Activated T-cell treated with anti-CD3 and anti-CD28 coated beads for 48 hours (primary cell): ENCODE data around the gene NME9.
"Not testable (repeated sequence)": the region's sequence is repeated elsewhere in the genome, so short reads cannot be mapped to it uniquely, and the experiment has no call there.

Experiments used
- DNase-seq: peaks from one replicate; pipeline ENCODE4 v3.0.0-alpha.2; 2020; ENCODE audit warnings: low read depth

The NME9 gene

DNA sequence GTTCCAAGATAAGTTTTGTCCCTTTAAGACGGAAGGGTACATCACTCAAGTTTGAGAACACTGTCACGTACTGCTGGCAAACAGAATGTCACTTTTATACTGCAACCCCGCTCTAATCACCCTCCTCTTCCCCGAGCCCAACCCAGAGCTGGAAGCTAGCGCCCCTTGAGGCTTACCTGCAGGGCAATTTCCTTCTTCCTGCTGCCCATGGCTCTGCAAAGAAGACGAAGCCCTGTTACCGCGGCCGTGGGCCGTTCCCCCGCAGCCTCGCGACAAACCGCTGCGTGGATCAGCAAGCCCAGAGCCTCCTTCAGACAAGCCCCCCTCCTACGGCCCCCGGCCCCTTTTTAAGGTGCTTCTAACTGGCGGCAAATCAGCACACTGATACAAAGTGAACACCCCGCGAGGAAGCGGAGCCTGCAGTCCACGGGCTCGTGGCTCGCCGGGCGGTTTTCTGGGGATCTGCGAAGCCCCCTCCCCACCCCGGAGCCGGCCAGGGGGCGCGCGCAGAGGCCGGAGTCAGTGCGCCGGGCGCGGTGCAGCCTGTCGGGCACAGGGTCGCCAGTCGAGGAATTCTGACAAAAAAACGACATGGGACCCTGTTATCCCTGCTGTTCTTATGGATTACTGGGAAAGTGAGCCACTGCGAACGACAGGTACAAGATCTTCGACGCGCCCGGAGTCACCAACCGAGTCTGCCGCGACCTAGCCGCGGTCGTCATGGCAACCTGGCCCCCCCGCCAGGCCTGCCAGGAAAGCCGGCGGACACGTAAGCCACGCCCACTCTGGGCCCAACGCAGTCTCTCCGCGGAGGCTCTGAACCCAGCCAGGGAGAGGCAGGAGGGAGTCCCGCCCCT is at the start of gene NME9:
Gene NME9, minus strand, starts transcription at position 725 of the 857 bp plus-strand sequence. Its CDS starts 516 bp downstream, at position 209.
- peak; percentile 86 for DNase-seq

DNA sequence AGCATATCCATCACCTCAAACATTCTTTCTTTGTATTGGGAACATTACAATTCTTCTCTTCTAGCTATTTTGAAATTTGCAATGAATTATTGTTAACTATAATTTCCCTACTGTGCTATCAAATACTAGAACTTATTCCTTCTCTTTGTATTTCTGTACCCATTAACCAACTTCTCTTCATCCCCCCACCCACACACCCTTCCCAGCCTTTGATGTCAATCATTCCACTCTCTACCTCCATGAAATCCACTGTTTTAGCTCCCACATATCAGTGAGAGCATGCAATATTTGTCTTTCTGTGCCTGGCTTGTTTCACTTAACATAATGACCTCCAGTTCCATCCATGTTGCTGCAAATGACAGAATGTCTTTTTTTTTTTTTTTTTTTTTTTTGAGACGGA is 49.3 kb upstream of the NME9 start:
- no peak for DNase-seq

- no peak for DNase-seq
These were observed 48.7 kb upstream of the NME9 start for GRCh38 chr3:138378331-138378730.

DNA sequence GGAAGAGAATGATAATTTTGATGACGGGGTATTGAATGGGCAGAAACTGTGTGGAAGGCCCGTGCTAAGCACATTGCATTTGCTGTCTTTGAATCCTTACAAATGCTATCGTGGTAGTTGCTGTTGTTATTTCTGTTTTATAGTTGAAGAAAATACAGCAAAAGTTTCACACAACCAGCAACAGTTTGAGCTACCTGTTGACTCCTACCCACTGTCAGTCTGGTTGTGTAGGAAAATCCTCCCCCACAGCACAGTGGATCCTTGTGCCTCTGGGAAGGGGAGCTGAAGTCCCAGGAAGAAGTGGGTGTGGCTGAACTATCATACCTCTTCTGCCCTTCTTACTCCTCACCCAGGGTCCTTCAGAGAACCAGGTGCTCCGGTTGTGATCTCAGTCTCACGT is 48.2 kb upstream of the NME9 start:
- no peak for DNase-seq

GRCh38 chr3:138377212-138377611 is 47.6 kb upstream of the NME9 start:
- DNase-seq, result not testable (repeated sequence)

DNA sequence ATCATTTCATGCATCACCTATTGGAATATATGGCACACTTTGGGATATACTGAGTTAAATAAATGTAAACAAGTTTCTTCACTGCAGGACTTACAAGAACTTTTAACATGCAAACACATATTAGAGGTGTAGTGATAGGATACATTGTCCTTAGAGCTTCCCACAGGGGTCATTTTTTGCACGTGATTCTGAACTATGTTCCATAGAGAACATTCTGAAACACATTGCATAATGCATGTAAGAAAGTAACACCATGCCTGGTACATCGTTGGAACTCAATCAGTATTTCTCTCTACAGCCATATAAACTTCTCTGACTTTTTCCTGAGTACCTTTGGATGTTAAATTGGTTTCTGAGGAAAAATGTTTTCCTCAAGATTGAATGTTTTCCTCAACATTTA is 47.0 kb upstream of the NME9 start:
- DNase-seq, result no peak

GRCh38 chr3:138375447-138375846 is 45.8 kb upstream of the NME9 start:
- no peak for DNase-seq

GRCh38 chr3:138374573-138375134 is 45.0 kb upstream of the NME9 start:
- DNase-seq, result no peak

DNA sequence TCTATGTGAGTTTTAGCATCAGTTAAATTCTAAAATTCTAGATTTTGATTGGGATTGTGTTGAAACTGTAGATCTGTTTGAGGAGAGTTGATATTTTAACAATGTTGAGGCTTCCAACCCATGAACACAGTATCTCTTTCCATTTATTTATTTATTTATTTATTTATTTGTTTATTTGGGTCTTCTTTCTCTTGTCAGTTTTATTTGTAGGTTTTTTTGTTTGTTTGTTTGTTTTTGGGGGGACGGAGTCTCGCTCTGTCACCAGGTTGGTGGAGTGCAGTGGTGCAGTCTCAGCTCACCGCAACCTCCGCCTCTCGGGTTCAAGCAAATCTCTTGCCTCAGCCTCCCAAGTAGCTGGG is 44.1 kb upstream of the NME9 start:
- no peak for DNase-seq

GRCh38 chr3:138373087-138373735 is 43.6 kb upstream of the NME9 start:
- DNase-seq, result no peak

DNA sequence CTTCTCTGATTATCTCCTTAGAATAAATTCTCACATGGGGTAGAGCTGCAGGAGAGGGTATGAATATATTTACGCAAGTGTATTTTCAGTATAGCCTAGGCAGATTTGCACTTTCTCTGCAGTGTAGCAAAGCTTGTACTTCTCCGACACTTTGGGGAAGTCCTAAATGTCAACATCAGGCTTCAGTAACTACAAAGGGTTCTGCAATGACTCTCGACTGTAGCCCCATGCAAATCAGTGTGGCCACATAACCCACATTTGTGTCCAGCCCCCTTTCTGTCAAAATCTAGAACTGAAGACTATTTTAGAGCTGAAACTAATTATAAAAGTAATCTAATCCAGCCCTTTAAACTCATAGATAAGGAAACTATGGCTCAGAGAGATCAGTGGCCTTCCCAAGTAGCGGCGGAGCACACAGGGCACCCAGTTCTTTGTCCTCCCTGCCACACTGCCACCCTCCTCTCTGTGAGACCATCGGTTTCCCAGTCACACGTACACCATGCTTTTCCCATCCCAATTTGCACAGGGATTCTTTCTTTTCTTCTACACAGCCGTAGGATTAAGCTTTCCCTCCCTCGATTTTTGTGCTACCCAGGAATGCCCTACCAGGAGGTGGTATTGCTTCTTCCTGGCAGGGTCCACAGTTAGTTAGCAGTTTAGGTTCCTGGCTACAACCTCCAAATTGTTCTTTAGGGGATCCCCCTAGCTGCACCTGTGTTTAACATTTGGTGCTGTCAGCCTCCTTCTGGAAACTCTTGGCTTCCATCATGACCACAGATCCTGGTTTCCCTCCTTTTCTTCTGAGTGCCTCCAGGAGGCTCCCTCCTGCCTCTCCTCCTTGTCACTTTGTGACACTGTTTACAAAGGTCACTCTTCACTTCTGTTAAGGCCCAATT is 41.7 kb upstream of the NME9 start:
- DNase-seq, result no peak

DNA sequence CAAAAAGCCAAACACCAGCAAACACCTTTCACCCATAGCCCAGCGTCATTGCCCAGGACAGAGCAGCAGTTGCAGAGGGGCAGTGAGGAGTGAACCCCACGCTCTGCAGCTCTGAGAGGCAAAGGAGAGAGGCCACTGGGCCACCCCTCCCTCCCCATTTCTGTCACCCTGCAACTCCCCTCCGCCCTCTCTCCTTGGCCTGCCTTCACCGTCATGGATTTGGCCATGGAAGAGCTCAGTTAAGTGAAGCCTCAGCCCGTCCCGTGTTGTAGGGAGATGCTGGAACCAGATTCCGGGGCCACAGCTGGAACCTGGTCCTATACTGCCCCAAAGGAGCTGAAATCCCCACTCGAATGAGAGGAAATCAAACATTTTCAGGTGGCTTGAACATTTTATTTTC is 40.7 kb upstream of the NME9 start:
- DNase-seq, result no peak

DNA sequence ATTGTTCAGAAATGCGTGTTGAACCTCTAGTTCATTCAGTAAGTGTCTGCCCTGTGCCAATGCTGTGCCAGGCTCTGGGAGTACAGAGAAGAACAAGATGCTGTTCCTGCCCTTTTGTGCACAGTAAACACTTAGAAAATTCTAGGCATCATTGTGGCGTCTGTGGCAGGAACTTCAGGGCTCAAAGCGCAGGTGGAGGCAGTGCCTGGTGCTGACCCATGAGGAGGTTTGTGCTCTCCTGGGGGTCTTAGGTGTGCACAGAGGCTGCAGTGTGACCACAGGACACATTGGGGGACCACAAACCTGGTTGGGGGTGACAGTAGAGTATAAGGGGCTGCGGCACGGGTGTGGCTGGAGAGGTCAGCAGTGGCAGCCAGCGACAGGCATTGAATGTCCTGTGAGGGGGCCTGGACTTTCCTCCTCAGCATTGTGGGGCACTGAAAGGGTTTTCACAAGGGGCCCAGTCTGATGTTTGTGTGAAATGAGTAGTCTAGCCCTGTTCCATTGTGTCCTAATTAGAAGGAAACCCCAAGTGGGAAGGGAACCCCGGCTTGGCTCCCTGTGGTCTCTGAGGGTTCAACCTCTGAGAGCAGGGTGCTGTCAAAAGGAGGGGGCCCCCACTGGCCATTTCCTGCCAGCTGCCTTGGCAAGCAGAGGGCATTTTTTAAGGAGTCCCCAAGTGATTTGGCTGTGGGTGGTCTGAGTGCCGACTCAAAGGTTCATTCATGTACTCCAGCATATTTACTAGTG is 39.7 kb upstream of the NME9 start:
- no peak for DNase-seq

DNA sequence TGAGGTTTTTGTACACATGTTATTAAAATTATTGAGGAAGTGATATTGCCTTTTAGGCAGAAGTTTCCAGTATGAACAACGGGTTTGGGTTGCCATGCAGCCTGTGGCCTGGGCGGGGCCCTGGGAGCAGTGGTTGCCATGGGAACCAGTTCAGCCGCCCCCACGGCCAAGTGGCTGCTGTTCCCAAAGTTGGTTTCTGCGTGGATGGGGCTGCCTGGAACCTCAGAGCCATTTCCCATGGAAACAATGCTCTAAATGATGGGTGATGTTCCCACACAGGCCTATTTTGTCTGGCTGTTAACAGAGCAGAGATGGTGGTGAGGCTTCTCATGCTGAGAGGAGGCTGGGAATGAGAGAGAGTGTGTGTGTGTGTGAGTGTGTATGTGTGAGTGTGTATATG is 38.3 kb upstream of the NME9 start:
- no peak for DNase-seq

DNA sequence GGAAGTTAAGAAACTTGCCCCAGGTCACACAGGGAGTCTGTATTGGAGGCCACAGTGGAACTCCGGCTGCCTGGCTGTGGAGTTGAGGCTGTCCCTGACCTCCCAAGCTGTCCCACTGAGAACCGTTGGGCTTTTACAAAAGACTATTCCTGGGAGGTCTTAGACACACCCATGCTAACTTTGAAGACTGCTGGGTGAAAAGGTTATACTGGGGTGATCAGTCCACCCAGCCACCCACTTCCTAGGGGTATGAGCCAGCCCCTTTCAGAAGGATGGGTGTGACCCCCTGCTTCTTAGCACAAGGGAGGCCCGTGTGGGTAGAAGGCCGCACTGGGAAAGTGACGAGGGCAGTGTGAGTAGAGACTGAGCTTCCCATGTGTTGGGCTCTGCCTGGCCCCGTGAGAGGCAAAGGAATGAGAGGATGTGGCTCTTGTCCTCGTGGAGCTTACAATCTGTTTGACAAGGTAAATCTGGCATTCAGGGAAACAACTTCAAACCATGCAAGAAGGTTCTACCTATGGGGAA is 37.7 kb upstream of the NME9 start:
- DNase-seq, result no peak

DNA sequence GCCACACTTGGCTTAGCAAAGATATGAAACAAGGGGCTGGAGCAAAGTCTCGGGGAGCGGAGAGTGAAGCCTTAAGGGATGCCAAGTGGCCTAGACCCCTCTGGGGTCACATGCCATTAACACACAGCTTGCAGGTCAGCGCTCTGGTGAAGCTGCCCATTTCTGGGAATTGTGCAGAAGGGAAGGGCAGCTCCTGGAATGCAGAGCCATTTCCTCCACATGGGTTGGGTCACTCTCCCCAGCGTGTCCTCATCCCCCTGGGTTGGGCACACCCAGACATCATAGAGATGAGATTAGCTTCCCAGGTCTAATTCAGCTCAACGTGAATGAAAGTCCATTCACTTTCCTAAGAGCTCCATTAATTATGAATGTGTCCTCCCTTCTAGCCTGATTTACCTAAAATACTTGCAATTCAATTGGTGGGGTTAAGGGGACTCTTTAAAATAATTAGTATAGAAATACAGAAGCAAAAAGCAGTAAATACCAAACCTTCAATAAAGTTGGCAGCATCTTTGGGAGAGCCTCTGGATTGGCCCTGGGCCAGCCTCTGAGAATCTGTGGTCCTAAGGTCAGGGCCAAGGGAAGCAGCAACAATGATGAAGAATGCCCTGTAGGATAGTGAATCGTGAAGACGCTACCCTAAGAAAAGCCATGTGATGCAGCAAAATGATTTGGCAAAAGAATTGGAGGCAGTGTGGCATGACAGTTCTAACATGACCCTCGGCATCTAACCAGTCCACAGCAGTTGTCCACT is 36.5 kb upstream of the NME9 start:
- DNase-seq, result no peak

- no peak for DNase-seq
These were observed 35.6 kb upstream of the NME9 start for GRCh38 chr3:138365253-138365555.

DNA sequence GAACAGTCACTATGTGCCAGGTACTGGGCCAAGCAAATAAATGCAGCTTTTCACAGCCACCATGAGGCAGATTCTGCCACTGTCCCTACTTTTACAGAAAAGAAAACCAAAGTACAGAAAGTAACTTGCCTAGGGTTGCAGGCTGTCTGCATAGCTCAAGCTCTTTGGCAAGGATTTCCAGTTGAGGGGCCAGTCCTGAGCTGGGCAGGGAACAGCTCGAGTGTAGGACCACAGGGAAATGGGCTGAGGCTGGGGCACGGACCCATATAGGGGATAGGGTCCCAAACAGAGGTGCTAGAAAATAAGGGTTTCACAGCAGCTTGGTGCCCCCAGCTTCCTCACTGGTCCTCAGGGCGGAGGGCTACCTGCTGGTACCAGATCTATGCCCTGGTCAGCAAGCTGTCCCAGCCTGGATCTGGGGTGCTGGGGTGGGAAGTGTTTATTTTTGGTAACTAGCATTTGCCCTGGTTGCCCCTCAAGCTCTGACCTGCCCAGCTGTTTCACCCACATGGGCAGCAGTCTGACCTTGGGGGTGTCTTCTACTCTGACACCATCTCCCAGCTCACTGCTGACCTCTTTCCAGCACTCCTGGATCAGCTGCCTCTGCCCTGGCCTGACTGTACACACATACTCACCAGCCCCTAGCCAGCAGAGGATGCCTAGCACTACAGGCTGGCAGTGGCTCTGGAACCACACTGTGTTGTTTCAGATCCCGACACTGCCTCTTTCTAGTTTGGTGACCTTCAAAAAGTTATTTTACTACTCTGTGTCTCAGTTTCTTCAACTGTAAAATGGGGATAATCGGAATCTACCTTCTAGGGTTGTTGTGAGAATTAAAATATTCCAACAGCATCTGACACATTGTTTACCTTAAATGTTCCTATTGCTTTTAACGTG is 35.0 kb upstream of the NME9 start:
- DNase-seq, result no peak

- DNase-seq, result no peak
These were observed 33.7 kb upstream of the NME9 start for GRCh38 chr3:138363322-138363721.

GRCh38 chr3:138362538-138362937 is 32.9 kb upstream of the NME9 start:
- DNase-seq, result no peak
